SK-N-MC (cell line): ENCODE data around the gene RBBP8NL.

Experiments
- EZH2 ChIP-seq: fragments of 200-600 bp; sonication (generic); IDR thresholded peaks from one replicate; pipeline ENCODE4 v1.6.1; 2017; ENCODE audit warnings: antibody characterized with exemption
- FOXP2 ChIP-seq: optimal IDR thresholded peaks from 2 replicates; pipeline ENCODE3; 2011; ENCODE audit warnings: mild to moderate bottlenecking, moderate library complexity; ENCODE audit not compliant: insufficient read depth; ENCODE audit errors: extremely low read length, control extremely low read depth
- POLR2AphosphoS5 ChIP-seq: IDR thresholded peaks from 2 replicates; pipeline ENCODE4 v1.6.1; 2012; ENCODE audit warnings: mild to moderate bottlenecking, low read depth, low read length, borderline replicate concordance

DNA sequence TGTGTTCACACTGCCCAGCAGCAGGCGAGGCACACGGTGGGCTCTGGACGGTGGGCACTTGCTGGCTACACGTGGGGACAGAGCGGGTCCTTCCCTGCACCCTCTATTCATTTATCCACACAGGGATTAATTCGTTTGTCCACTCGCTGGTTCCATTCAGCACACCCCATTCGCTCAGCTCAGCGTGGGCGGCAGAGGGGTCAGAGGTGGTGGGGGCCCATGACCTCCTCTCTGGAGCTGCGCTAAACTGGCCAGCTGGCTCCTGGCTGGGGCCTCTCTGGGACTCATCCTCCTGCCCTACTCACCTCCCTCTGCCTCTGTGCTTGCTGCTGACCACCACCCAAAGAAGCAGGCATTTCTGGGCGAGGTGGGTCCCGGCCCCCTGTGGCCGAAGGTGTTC lies 21.4 kb upstream of the RBBP8NL start:
- TF ChIP-seq POLR2AphosphoS5 (no peak), EZH2 (no peak), FOXP2 (no peak)
